Lower lobe of right lung (tissue), 2 donors: Measurements from ENCODE around the gene XPO6. TPM values are rescaled to one million over a fixed set of nuclear protein-coding genes. Genes with fewer than 3 reads are reported as not detected.

Experiments used
- ATAC-seq, 2 donors: fragments of 200-7000 bp; cut with Tn5 transposase; one replicate each; pipeline ENCODE4 v1.9.1; 2020 to 2022; ENCODE audit warnings: mild to moderate bottlenecking in 2 of 2, moderate library complexity in 2 of 2
- DNase-seq: peaks from one replicate; pipeline ENCODE4 v3.0.0-alpha.2; 2020
- H3K27ac ChIP-seq: fragments of 200-600 bp; one replicate; pipeline ENCODE4 v1.8.0; 2022
- H3K27me3 ChIP-seq: fragments of 200-600 bp; one replicate; pipeline ENCODE4 v1.8.0; 2022; ENCODE audit warnings: low read depth
- H3K36me3 ChIP-seq: fragments of 200-600 bp; one replicate; pipeline ENCODE4 v1.8.0; 2022; ENCODE audit warnings: mild to moderate bottlenecking
- H3K4me1 ChIP-seq: fragments of 200-600 bp; one replicate; pipeline ENCODE4 v1.8.0; 2022
- H3K4me3 ChIP-seq: fragments of 200-600 bp; one replicate; pipeline ENCODE4 v1.8.0; 2022; ENCODE audit warnings: mild to moderate bottlenecking
- H3K9me3 ChIP-seq: fragments of 200-600 bp; one replicate; pipeline ENCODE4 v1.8.0; 2022
- intact Hi-C: fragments of 100-400 bp; cut with DNase I; formaldehyde crosslinking; loops from one replicate; pipeline ENCODE4 v1.11.0; 2022
- total RNA-seq: library from RNA; stranded (reverse); fragmentation: NEBNext Ultra II Directional; extraction: Animal tissue kit (Norgen Biotek cat#: 25700); gene quantifications from one replicate; pipeline ENCODE4 v1.2.1, GENCODE V29; 2021
- TF ChIP-seq, protein P1 (sequence below): fragments of 200-600 bp; IDR thresholded peaks from one replicate; pipeline ENCODE4 v1.8.0; 2022; ENCODE audit warnings: antibody characterized with exemption, mild to moderate bottlenecking
- donor health status: DM: no; HTN: yes; CAD: no; lungs with severe emphysema.

The XPO6 gene
- total RNA-seq, 1 donor from 2014 or later: 106 TPM

DNA sequence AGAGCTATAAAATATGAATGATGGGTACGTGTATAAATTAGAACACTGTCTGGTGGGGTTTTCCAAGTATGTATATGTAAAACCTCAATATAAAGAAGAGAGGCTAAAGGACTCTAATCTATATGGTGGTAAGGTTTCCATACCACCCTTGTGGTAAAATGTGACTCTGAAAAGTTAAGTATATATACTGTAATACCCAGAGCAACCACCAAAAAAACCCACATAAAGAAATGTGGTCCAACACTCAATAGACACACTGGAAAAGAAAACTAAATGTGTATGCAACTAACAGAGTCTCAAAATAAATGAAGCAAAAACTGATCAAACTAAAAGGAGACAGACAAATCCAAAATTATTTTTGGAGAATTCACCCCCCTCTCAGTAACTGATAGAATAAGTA is 72.2 kb downstream of the XPO6 start:
- DNase-seq (no peak), ATAC-seq (no peak)
- Histone ChIP-seq H3K36me3 (peaks cover 26% of the 10 kb centered on the region), H3K4me1 (peaks cover 9% of the 10 kb centered on the region), H3K9me3 (no peaks in the 10 kb centered on the region), H3K27me3 (no peaks in the 10 kb centered on the region), H3K27ac (no peak overlapping the region), H3K4me3 (no peak overlapping the region)
- intact Hi-C loops: no loop called here
- TF ChIP-seq, protein P1, sequence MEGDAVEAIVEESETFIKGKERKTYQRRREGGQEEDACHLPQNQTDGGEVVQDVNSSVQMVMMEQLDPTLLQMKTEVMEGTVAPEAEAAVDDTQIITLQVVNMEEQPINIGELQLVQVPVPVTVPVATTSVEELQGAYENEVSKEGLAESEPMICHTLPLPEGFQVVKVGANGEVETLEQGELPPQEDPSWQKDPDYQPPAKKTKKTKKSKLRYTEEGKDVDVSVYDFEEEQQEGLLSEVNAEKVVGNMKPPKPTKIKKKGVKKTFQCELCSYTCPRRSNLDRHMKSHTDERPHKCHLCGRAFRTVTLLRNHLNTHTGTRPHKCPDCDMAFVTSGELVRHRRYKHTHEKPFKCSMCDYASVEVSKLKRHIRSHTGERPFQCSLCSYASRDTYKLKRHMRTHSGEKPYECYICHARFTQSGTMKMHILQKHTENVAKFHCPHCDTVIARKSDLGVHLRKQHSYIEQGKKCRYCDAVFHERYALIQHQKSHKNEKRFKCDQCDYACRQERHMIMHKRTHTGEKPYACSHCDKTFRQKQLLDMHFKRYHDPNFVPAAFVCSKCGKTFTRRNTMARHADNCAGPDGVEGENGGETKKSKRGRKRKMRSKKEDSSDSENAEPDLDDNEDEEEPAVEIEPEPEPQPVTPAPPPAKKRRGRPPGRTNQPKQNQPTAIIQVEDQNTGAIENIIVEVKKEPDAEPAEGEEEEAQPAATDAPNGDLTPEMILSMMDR: no peak

DNA sequence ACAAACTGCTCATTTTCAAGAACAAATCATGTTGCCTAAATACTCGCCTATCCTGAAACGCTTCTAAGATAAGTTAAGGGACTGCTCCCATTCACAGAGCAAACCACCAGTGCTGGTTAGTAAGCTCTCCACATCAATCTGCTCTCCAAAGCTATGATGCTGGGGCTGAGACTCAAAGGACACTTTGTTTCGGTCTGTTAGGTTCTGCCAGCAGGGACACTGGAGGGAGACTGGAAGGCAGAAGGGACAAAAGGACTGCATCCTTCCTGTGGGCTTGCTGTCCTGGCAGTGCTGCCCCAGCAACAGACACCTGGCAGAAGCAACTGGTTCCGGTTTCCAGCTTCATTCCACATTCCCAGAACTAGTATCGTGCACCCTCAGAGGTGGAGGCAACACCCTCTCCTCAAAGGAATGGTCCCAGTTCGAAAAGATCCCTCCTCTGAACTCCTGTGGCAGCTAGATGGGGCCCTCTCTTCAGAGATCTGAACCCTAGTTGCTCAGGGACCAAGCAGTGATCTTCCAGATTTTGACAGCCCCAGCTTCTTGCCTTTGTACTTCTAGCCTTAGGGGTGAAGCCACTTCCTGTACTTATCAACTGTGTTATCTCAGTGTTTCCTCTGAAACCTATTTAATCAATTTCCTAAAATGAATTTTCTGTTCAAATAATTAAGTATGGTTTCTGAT is 74.9 kb downstream of the XPO6 start:
- Histone ChIP-seq H3K36me3 (peaks cover 38% of the 10 kb centered on the region), H3K4me3 (no peak overlapping the region), H3K4me1 (no peaks in the 10 kb centered on the region), H3K27ac (no peak overlapping the region), H3K9me3 (no peaks in the 10 kb centered on the region), H3K27me3 (no peaks in the 10 kb centered on the region)
- ATAC-seq (no peak), DNase-seq (no peak)
- TF ChIP-seq, protein P1: no peak
- intact Hi-C loops: no loop called here

DNA sequence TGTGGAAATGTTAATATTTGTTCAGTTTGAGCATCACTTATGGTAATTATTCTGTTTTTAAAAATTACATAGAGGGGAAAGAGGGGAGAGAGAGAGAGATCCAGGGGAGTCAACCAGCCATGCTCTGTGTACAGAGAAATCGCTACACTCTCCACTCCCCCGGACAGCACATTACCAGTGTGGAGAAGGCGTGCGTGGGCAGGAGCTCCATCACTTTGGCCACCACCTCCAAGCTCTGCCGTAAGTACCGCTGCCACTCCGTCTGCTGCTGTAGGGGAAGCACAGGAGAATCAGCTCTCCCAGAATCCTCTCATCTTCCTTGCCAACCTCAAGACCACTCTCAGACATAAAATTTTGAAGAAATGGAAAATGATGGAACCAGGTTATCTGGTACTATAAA is 78.1 kb downstream of the XPO6 start:
- Histone ChIP-seq H3K9me3 (no peaks in the 10 kb centered on the region), H3K27ac (no peak overlapping the region), H3K36me3 (peaks cover 70% of the 10 kb centered on the region), H3K4me3 (no peak overlapping the region), H3K27me3 (no peaks in the 10 kb centered on the region), H3K4me1 (no peaks in the 10 kb centered on the region)
- DNase-seq (no peak), ATAC-seq (peak in 1 of 2 donors; percentile 41)
- TF ChIP-seq, protein P1: no peak
- intact Hi-C loops: no loop called here

DNA sequence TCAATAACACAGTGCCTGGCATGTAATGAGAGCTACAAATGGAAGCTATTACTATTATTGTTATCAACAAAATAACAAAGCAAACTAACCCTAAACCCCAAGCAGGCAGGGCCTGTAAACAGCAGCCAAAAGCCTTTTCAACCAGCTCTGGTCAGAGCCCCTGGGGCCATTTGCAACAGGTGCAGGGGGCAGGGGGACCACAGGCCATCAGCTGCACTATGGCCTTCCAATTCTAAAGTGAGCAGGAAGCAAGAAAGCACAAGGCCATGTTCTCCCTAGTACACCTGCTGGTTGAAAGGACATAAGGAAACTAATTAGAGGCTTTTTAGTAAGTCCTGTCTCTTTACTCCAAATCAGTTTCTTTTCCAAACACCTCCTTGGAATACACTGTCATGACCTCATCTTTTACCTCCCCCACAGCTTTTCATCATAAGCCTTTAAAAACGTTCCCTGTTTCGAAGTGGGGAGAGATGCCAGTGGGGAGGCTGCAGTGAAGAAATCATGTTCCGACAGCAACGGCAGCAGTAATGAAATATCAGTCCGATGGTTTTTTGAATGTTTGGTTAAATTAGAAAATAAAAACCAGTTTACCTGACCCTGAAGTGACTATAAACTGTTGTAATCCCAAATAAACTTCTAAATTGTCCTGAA is 79.9 kb downstream of the XPO6 start:
- Histone ChIP-seq H3K36me3 (peaks cover 86% of the 10 kb centered on the region), H3K27ac (no peak overlapping the region), H3K9me3 (no peaks in the 10 kb centered on the region), H3K4me3 (no peak overlapping the region), H3K27me3 (no peaks in the 10 kb centered on the region), H3K4me1 (no peaks in the 10 kb centered on the region)
- TF ChIP-seq, protein P1: no peak
- DNase-seq (no peak), ATAC-seq (no peak)
- intact Hi-C loops: no loop called here

DNA sequence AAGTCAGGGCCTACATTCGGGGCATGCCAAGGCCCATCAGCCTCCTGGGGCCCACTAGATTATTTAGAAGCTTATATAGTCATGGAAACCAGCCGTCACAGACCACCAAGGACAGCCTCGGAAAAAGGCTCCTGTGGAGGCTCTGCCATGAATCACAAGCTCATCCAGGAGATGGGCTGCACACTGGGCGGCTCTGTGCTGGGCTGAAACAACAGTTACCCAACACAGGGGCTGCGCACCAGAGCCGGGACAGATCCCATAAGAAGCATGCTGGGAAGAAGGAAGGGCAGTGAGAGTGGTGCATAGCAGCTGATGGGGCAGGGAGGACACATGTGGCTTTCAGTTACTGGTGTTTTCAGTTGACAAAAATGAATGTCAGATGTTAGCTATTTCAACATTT is 80.6 kb downstream of the XPO6 start:
- ATAC-seq: no peak
- Histone ChIP-seq H3K4me3 (no peak overlapping the region), H3K36me3 (peaks cover 93% of the 10 kb centered on the region), H3K27me3 (no peaks in the 10 kb centered on the region), H3K9me3 (no peaks in the 10 kb centered on the region), H3K4me1 (no peaks in the 10 kb centered on the region), H3K27ac (peak overlapping the region; percentile 34)
- DNase-seq: no peak
- intact Hi-C loops: no loop called here
- TF ChIP-seq, protein P1: no peak
